ENCODE results near the gene RASGRP3. TPM values are rescaled to one million over a fixed set of nuclear protein-coding genes. Genes with fewer than 3 reads are reported as not detected.

Gene RASGRP3
- total and polyA plus RNA-seq, 9 of the 15 experiments (the other 6 are each of a cell fraction or from before 2014, with no cell fraction given): 0.18 to 1.7 (median 1.2) TPM

DNA sequence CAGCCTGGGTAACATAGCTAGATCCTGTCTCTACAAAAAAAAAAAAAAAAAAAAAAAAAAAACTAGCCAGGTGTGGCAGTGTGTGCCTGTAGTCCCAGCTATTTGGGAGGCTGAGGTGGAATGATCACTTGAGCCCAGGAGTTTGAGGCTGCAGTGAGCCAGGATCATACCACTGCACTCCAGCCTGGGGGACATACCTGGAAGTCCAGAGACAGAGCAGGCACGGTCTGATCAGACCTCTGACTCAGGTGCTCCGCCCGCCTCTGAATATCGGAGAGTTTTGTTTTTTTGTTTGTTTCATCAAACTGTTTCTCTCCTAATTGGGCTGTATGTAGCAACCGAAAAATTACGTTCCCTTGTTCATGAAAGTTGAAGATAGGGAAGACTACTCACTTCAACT lies 49.2 kb downstream of the RASGRP3 start:
- FAIRE-seq (no peak), DNase-seq (ENCODE audit: extremely low read depth in 1 of 4, low spot score in 3 of 4) (no peak), ATAC-seq (no peak)
- H3K4me2 ChIP-seq (ENCODE audit: insufficient read depth, low read length): no peak overlapping the region
- H2AFZ ChIP-seq (ENCODE audit: low read depth, low read length): no peak overlapping the region
- no peak for TF ChIP-seq ZNF134 (CRISPR knock-in tag; conservative IDR thresholded peaks at IDR 0.05)
- TF ChIP-seq, protein P1, sequence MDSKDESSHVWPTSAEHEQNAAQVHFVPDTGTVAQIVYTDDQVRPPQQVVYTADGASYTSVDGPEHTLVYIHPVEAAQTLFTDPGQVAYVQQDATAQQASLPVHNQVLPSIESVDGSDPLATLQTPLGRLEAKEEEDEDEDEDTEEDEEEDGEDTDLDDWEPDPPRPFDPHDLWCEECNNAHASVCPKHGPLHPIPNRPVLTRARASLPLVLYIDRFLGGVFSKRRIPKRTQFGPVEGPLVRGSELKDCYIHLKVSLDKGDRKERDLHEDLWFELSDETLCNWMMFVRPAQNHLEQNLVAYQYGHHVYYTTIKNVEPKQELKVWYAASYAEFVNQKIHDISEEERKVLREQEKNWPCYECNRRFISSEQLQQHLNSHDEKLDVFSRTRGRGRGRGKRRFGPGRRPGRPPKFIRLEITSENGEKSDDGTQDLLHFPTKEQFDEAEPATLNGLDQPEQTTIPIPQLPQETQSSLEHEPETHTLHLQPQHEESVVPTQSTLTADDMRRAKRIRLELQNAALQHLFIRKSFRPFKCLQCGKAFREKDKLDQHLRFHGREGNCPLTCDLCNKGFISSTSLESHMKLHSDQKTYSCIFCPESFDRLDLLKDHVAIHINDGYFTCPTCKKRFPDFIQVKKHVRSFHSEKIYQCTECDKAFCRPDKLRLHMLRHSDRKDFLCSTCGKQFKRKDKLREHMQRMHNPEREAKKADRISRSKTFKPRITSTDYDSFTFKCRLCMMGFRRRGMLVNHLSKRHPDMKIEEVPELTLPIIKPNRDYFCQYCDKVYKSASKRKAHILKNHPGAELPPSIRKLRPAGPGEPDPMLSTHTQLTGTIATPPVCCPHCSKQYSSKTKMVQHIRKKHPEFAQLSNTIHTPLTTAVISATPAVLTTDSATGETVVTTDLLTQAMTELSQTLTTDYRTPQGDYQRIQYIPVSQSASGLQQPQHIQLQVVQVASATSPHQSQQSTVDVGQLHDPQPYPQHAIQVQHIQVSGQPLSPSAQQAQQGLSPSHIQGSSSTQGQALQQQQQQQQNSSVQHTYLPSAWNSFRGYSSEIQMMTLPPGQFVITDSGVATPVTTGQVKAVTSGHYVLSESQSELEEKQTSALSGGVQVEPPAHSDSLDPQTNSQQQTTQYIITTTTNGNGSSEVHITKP (IDR thresholded peaks at IDR 0.05; ENCODE audit: partially characterized antibody): peak; percentile 37
- TF ChIP-seq, protein P2, sequence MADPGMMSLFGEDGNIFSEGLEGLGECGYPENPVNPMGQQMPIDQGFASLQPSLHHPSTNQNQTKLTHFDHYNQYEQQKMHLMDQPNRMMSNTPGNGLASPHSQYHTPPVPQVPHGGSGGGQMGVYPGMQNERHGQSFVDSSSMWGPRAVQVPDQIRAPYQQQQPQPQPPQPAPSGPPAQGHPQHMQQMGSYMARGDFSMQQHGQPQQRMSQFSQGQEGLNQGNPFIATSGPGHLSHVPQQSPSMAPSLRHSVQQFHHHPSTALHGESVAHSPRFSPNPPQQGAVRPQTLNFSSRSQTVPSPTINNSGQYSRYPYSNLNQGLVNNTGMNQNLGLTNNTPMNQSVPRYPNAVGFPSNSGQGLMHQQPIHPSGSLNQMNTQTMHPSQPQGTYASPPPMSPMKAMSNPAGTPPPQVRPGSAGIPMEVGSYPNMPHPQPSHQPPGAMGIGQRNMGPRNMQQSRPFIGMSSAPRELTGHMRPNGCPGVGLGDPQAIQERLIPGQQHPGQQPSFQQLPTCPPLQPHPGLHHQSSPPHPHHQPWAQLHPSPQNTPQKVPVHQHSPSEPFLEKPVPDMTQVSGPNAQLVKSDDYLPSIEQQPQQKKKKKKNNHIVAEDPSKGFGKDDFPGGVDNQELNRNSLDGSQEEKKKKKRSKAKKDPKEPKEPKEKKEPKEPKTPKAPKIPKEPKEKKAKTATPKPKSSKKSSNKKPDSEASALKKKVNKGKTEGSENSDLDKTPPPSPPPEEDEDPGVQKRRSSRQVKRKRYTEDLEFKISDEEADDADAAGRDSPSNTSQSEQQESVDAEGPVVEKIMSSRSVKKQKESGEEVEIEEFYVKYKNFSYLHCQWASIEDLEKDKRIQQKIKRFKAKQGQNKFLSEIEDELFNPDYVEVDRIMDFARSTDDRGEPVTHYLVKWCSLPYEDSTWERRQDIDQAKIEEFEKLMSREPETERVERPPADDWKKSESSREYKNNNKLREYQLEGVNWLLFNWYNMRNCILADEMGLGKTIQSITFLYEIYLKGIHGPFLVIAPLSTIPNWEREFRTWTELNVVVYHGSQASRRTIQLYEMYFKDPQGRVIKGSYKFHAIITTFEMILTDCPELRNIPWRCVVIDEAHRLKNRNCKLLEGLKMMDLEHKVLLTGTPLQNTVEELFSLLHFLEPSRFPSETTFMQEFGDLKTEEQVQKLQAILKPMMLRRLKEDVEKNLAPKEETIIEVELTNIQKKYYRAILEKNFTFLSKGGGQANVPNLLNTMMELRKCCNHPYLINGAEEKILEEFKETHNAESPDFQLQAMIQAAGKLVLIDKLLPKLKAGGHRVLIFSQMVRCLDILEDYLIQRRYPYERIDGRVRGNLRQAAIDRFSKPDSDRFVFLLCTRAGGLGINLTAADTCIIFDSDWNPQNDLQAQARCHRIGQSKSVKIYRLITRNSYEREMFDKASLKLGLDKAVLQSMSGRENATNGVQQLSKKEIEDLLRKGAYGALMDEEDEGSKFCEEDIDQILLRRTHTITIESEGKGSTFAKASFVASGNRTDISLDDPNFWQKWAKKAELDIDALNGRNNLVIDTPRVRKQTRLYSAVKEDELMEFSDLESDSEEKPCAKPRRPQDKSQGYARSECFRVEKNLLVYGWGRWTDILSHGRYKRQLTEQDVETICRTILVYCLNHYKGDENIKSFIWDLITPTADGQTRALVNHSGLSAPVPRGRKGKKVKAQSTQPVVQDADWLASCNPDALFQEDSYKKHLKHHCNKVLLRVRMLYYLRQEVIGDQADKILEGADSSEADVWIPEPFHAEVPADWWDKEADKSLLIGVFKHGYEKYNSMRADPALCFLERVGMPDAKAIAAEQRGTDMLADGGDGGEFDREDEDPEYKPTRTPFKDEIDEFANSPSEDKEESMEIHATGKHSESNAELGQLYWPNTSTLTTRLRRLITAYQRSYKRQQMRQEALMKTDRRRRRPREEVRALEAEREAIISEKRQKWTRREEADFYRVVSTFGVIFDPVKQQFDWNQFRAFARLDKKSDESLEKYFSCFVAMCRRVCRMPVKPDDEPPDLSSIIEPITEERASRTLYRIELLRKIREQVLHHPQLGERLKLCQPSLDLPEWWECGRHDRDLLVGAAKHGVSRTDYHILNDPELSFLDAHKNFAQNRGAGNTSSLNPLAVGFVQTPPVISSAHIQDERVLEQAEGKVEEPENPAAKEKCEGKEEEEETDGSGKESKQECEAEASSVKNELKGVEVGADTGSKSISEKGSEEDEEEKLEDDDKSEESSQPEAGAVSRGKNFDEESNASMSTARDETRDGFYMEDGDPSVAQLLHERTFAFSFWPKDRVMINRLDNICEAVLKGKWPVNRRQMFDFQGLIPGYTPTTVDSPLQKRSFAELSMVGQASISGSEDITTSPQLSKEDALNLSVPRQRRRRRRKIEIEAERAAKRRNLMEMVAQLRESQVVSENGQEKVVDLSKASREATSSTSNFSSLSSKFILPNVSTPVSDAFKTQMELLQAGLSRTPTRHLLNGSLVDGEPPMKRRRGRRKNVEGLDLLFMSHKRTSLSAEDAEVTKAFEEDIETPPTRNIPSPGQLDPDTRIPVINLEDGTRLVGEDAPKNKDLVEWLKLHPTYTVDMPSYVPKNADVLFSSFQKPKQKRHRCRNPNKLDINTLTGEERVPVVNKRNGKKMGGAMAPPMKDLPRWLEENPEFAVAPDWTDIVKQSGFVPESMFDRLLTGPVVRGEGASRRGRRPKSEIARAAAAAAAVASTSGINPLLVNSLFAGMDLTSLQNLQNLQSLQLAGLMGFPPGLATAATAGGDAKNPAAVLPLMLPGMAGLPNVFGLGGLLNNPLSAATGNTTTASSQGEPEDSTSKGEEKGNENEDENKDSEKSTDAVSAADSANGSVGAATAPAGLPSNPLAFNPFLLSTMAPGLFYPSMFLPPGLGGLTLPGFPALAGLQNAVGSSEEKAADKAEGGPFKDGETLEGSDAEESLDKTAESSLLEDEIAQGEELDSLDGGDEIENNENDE (IDR thresholded peaks at IDR 0.05; ENCODE audit: low read depth, low read length): no peak
- H4K20me1 ChIP-seq (replicated peaks; ENCODE audit: control insufficient read depth, insufficient read depth, low read length): no peaks in the 10 kb centered on the region
- CTCF ChIA-PET (ENCODE audit: low intra/inter-chr PET ratio): no interaction called here
- H3K4me1 ChIP-seq (replicated peaks in 1 of 2; ENCODE audit: control insufficient read depth in 2 of 2, insufficient read depth in 2 of 2, low read length in 2 of 2): no peaks in the 10 kb centered on the region
- no peaks in the 10 kb centered on the region for H3K79me2 ChIP-seq (ENCODE audit: control insufficient read depth, insufficient read depth, low read length)
- no peaks in the 10 kb centered on the region for H3K9me3 ChIP-seq (replicated peaks; ENCODE audit: control insufficient read depth, insufficient read depth, low read depth, low read length)
- BruUV-seq (replicated peaks): no TSS peak
- POLR2A ChIA-PET: no interaction called here
- intact Hi-C loops (cut with micrococcal nuclease) (no loop called here), in situ Hi-C loops (cut with MboI) (no loop called here)
- H3K36me3 ChIP-seq (ENCODE audit: control insufficient read depth, insufficient read depth, low read length): no peaks in the 10 kb centered on the region
- WGBS (ENCODE audit: insufficient coverage, low coverage, missing lambda C conversion rate): 4% methylated on average over 6 of the region's 6 CpGs
- H3K27ac ChIP-seq (ENCODE audit: extremely low read depth, low read depth, low read length): no peak overlapping the region
- peaks cover 9 to 13% of the 10 kb centered on the region in 2 experiments for H3K27me3 ChIP-seq (ENCODE audit: control insufficient read depth in 2 of 2, insufficient read depth in 2 of 2, low read length in 2 of 2)
- H3K4me3 ChIP-seq: no peak overlapping the region
- no peaks in the 10 kb centered on the region for H3K9me1 ChIP-seq (ENCODE audit: control insufficient read depth, insufficient read depth, low read length)
- no peak overlapping the region for H3K9ac ChIP-seq (ENCODE audit: insufficient read depth in 1 of 2, low read depth in 2 of 2, low read length in 2 of 2)

Data from K562 (cell line).